GM21423 (cell line): Measurements from ENCODE around the gene SEC31B.

Source experiments
- ATAC-seq: cut with Tn5 transposase; IDR thresholded peaks from one replicate; pipeline ENCODE4 v1.9.1; 2021; ENCODE audit warnings: mild to moderate bottlenecking, moderate library complexity; ENCODE audit not compliant: unreplicated experiment

The SEC31B gene

DNA sequence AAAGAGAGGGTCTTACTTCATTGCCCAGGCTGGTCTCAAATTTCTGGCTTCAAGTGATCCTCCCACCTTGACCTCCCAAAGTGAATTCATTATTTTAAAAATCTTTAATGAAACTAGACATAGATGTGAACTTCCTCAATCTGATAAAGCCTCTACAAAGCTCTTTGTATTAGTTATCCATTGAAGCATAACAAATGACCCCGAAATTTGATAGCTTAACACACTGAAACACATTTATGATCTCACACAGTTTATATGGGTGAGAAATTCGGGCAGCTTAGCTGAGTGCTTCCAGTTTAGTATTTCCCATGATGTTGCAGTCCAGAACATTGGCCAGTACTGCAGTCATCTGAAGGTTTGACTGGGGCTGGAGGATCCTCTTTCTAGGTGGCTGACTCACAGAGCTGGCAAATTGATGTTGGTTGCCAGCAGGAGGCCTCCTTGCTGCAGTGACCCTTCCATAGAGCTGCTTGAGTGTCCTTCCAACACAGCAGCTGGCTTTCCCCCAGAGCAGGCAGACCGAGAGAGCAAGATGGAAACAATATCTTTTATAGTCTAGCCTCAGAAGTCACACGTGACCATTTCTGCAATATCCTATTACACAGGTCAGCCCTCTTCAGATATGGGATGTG lies 73.4 kb downstream of the SEC31B start:
- ATAC-seq = no peak

DNA sequence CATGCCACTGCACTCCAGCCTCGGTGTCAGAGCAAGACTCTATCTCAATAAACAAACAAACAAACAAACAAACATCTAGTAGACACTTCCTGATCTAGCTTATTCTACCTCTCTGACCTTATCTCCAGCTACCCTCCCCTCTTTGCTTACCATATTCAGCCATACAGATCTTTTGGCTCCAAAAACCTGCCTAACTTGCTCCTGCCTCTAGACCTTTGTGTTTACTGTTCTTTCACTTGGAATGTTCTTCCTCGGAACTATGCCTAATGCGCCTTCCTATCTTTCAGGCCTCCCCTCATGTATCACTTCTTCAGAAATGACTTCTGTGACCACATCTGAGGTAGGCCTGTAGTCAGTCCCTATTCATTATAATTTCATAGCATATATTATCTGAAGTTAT lies 77.1 kb downstream of the SEC31B start:
- ATAC-seq = no peak

DNA sequence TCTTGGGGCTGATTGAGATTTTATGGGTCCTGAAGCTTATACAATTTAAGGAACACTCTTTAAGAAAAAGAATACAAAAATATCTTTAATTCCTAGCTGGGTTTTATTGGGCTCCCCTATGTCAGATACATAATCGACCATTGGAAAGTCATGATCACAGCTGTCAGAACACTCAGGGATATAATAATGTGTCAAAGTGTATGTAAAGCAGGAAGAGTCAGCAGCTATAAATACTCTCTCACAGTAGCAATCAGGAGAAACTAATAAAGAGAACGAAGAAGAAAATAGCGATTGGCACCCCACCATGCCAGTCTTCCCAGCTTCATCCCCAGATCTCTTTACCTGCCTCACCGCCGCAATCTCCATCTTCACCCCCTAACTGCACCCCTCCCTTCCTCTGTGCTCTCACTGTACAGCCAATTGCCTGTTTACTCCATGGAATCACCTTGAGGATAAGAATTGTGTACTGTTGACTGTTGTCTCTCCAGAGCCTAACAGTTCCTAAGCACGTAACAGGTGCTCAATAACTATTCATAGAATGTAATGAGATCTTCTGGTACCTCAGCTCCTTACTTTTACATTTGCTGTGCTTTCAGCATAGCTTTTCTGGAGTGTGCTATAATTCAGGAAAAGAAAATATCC lies 80.9 kb downstream of the SEC31B start:
- no peak for ATAC-seq
